ENCODE data around the gene FBLN7.

Gene FBLN7

GRCh38 chr2:112183327-112184025 is 45.3 kb downstream of the FBLN7 start:
- no peak for TF ChIP-seq CTCF (IDR thresholded peaks at IDR 0.05; ENCODE audit: borderline replicate concordance, insufficient read depth, low read depth, low read length)
- no peak overlapping the region for H3K4me3 ChIP-seq (ENCODE audit: low read depth, low read length)

- H3K4me3 ChIP-seq (ENCODE audit: low read depth, low read length), result no peak overlapping the region
- no peak for TF ChIP-seq CTCF (IDR thresholded peaks at IDR 0.05; ENCODE audit: borderline replicate concordance, insufficient read depth, low read depth, low read length)
Measured at GRCh38 chr2:112184121-112184520, 45.9 kb downstream of the FBLN7 start.

- no peak overlapping the region for H3K4me3 ChIP-seq (ENCODE audit: low read depth, low read length)
- no peak for TF ChIP-seq CTCF (IDR thresholded peaks at IDR 0.05; ENCODE audit: borderline replicate concordance, insufficient read depth, low read depth, low read length)
Measured at GRCh38 chr2:112185131-112185530, 46.9 kb downstream of the FBLN7 start.

GRCh38 chr2:112187046-112187715 is 49.0 kb downstream of the FBLN7 start:
- no peak overlapping the region for H3K4me3 ChIP-seq (ENCODE audit: low read depth, low read length)
- TF ChIP-seq CTCF (IDR thresholded peaks at IDR 0.05; ENCODE audit: borderline replicate concordance, insufficient read depth, low read depth, low read length), result no peak

DNA sequence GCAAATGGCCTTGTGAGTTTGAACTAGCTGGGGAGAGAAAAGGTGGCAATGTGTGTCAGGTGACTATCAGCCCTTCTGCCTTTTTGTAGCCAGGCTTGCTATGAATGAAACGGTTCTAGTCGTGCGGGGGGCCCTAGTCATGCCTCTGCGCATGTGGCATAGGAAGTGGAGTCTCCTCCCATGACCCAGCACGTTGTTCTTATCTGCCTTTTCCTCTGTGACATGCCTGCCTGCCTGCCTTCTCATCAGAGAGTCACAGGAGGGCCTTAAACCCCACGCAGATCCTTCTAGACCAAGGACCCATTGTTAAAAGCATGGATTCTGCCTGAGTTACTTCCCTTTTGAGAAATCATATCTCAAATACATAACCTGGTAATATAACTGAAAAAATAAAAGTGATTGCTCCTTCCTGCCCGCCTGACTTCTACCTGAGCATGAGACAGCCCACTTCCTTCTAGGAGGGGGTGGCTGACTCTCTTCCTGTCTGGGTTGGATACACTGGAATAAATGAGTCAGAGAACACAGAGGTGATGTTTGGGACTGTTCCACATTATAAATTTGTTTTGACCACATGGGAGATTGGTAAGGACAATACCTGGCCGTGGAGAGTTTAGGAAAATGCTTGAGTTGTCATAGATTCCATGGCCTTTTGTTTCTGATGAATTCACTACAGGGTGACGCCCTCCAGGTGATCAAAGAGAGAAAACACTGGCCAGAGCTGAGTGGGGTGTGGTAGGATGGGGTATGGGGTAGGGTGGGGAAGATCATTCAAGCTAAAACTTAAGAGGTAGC is 49.8 kb downstream of the FBLN7 start:
- no peak for TF ChIP-seq CTCF (IDR thresholded peaks at IDR 0.05; ENCODE audit: borderline replicate concordance, insufficient read depth, low read depth, low read length)
- H3K4me3 ChIP-seq (ENCODE audit: low read depth, low read length), result no peak overlapping the region

DNA sequence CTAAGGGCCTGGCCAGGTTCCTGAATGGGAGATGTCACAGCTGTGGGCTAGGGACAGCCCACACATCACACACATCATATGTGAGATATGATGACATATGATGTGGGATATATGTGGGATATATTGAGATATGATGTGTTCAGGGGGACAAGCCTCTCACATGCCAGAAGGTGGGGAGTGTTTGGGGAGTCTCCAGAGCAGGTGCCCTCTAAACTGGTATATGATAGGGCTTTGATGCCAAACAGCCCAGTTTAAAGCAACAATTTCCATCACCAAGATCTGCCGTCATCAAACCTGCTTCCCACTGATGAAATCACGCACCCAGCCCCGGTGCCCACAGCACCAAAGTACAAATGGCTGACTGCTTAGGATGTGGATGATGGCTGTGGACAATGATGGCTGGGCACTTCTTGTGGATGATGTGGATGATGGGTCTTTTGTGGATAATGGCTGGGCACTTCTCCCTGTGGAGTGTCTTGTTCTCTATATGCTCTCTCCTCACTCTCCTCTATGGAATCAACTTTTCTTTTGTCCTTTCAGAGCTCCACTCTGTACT is 50.9 kb downstream of the FBLN7 start:
- TF ChIP-seq CTCF (IDR thresholded peaks at IDR 0.05; ENCODE audit: borderline replicate concordance, insufficient read depth, low read depth, low read length), result no peak
- H3K4me3 ChIP-seq (ENCODE audit: low read depth, low read length), result no peak overlapping the region

All from GM12875 (cell line).